ENCODE data around the gene POTEH. TPM values are rescaled to one million over a fixed set of nuclear protein-coding genes. Genes with fewer than 3 reads are reported as not detected.
A peak's percentile ranks its signal among the peaks of the same experiment; 100 is the strongest.
"Not testable (repeated sequence)": the region's sequence is repeated elsewhere in the genome, so short reads cannot be mapped to it uniquely, and the experiment has no call there.

The POTEH gene
- total RNA-seq, 1 experiment from 2014 or later, result not detected

DNA sequence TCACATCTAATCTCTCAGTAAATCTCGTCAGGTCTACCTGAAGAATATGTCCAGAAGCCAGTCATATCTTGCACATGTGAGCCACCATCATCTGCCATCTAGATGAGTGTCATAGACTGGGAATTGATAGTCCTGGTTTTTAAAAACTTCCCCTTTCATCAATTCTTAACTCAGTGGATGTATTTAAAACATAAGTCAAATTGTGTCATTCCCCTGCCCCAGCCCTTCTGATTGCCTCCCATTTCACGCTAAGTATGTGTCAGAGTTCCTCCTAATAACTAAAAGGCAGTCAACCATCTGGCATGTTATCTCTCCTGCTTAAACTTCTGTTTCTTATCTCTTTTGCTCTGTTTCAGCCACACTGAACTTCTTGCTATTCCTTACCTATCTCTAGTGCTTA lies 24.3 kb downstream of the POTEH start:
- not testable (repeated sequence) for H3K4me3 ChIP-seq (ENCODE audit: low read length); H3K9me2 ChIP-seq (replicated peaks; ENCODE audit: insufficient read depth, low read length); H3K9ac ChIP-seq (ENCODE audit: low read length); H3K4me2 ChIP-seq (ENCODE audit: low read depth, low read length, poor library complexity, severe bottlenecking); H2AFZ ChIP-seq (ENCODE audit: low read length); H4K20me1 ChIP-seq (ENCODE audit: insufficient read depth, low read depth, low read length); H3K36me3 ChIP-seq (ENCODE audit: insufficient read depth, low read length); H3K27me3 ChIP-seq (ENCODE audit: low read length); H3K27ac ChIP-seq (ENCODE audit: low read length); H3K79me2 ChIP-seq (ENCODE audit: low read length); H3K4me1 ChIP-seq (ENCODE audit: low read length); DNase-seq; H3K9me3 ChIP-seq (ENCODE audit: low read length)

GRCh38 chr22:15721884-15722283 lies 32.1 kb downstream of the POTEH start:
- not testable (repeated sequence) for H3K9me3 ChIP-seq (ENCODE audit: low read length); H3K9ac ChIP-seq (ENCODE audit: low read length); H3K9me2 ChIP-seq (replicated peaks; ENCODE audit: insufficient read depth, low read length); H3K27me3 ChIP-seq (ENCODE audit: low read length); H2AFZ ChIP-seq (ENCODE audit: low read length); DNase-seq; H3K4me3 ChIP-seq (ENCODE audit: low read length); H3K4me1 ChIP-seq (ENCODE audit: low read length); H3K27ac ChIP-seq (ENCODE audit: low read length); H3K79me2 ChIP-seq (ENCODE audit: low read length); H3K36me3 ChIP-seq (ENCODE audit: insufficient read depth, low read length); H3K4me2 ChIP-seq (ENCODE audit: low read depth, low read length, poor library complexity, severe bottlenecking); H4K20me1 ChIP-seq (ENCODE audit: insufficient read depth, low read depth, low read length)

- not testable (repeated sequence) for H3K27me3 ChIP-seq (ENCODE audit: low read length); H3K4me3 ChIP-seq (ENCODE audit: low read length); H3K4me1 ChIP-seq (ENCODE audit: low read length); H2AFZ ChIP-seq (ENCODE audit: low read length); H3K9ac ChIP-seq (ENCODE audit: low read length); H3K36me3 ChIP-seq (ENCODE audit: insufficient read depth, low read length); H3K9me2 ChIP-seq (replicated peaks; ENCODE audit: insufficient read depth, low read length); H3K27ac ChIP-seq (ENCODE audit: low read length); H3K79me2 ChIP-seq (ENCODE audit: low read length); H4K20me1 ChIP-seq (ENCODE audit: insufficient read depth, low read depth, low read length); H3K4me2 ChIP-seq (ENCODE audit: low read depth, low read length, poor library complexity, severe bottlenecking); H3K9me3 ChIP-seq (ENCODE audit: low read length)
- peak; percentile 17 for DNase-seq
Observed at GRCh38 chr22:15729209-15729917, 39.5 kb downstream of the POTEH start.

DNA sequence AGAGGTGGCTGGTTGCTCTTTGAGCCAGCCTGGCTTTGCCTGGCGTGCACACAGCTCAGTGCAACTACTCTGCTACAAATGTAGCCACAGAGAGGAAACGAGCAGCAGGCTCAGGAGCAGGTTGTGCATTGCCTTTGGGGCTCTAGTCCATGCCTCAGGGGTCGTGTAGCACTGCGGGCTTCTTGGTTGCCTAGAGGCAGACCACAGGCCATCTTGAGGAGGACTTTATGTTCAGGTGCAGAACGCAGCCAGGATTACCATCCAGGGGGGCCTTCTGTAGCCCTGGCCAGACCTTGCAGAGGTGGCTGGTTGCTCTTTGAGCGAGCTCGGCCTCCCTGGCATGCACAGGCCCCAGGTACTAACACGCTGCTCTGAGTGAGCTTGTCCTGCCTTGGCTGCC lies 41.2 kb downstream of the POTEH start:
- H3K36me3 ChIP-seq (ENCODE audit: insufficient read depth, low read length); H3K9ac ChIP-seq (ENCODE audit: low read length); H3K9me2 ChIP-seq (replicated peaks; ENCODE audit: insufficient read depth, low read length); H4K20me1 ChIP-seq (ENCODE audit: insufficient read depth, low read depth, low read length); H2AFZ ChIP-seq (ENCODE audit: low read length); DNase-seq; H3K4me1 ChIP-seq (ENCODE audit: low read length); H3K27me3 ChIP-seq (ENCODE audit: low read length); H3K27ac ChIP-seq (ENCODE audit: low read length); H3K4me2 ChIP-seq (ENCODE audit: low read depth, low read length, poor library complexity, severe bottlenecking); H3K4me3 ChIP-seq (ENCODE audit: low read length); H3K79me2 ChIP-seq (ENCODE audit: low read length); H3K9me3 ChIP-seq (ENCODE audit: low read length): not testable (repeated sequence)

GRCh38 chr22:15734411-15734810 lies 44.6 kb downstream of the POTEH start:
- not testable (repeated sequence) for H2AFZ ChIP-seq (ENCODE audit: low read length); H3K9ac ChIP-seq (ENCODE audit: low read length); H3K4me3 ChIP-seq (ENCODE audit: low read length); H3K79me2 ChIP-seq (ENCODE audit: low read length); H4K20me1 ChIP-seq (ENCODE audit: insufficient read depth, low read depth, low read length); H3K4me2 ChIP-seq (ENCODE audit: low read depth, low read length, poor library complexity, severe bottlenecking); H3K27ac ChIP-seq (ENCODE audit: low read length); DNase-seq; H3K27me3 ChIP-seq (ENCODE audit: low read length); H3K9me3 ChIP-seq (ENCODE audit: low read length); H3K9me2 ChIP-seq (replicated peaks; ENCODE audit: insufficient read depth, low read length); H3K4me1 ChIP-seq (ENCODE audit: low read length); H3K36me3 ChIP-seq (ENCODE audit: insufficient read depth, low read length)

- peak; percentile 17 for DNase-seq
- H3K9me2 ChIP-seq (replicated peaks; ENCODE audit: insufficient read depth, low read length); H3K4me3 ChIP-seq (ENCODE audit: low read length); H2AFZ ChIP-seq (ENCODE audit: low read length); H3K4me1 ChIP-seq (ENCODE audit: low read length); H3K27me3 ChIP-seq (ENCODE audit: low read length); H3K9me3 ChIP-seq (ENCODE audit: low read length); H4K20me1 ChIP-seq (ENCODE audit: insufficient read depth, low read depth, low read length); H3K27ac ChIP-seq (ENCODE audit: low read length); H3K4me2 ChIP-seq (ENCODE audit: low read depth, low read length, poor library complexity, severe bottlenecking); H3K9ac ChIP-seq (ENCODE audit: low read length); H3K36me3 ChIP-seq (ENCODE audit: insufficient read depth, low read length); H3K79me2 ChIP-seq (ENCODE audit: low read length): not testable (repeated sequence)
Observed at GRCh38 chr22:15738157-15738908, 48.5 kb downstream of the POTEH start.

GRCh38 chr22:15738909-15739391 lies 49.1 kb downstream of the POTEH start:
- DNase-seq; H4K20me1 ChIP-seq (ENCODE audit: insufficient read depth, low read depth, low read length): not testable (repeated sequence)

DNA sequence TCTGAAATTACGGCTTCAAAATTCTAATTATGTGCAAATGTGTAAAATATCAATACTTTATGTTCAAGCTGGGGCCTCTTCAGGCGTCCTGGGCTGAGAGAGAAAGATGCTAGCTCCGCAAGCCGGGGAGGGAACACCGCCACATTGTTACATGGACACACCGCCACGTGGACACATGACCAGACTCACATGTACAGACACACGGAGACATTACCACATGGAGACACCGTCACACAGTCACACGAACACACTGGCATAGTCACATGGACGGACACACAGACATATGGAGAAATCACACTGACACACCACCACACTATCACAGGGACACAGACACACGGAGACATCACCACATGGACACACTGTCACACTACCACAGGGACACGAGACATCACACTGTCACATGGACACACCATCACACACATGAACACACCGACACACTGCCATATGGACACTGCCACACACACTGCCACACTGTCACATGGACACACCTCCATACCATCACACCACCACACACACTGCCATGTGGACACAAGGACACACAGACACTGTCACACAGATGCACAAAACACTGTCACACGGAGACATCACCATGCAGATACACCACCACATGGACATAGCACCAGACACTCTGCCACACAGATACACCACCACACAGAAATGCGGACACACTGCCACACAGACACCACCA lies 58.0 kb downstream of the POTEH start:
- H2AFZ ChIP-seq (ENCODE audit: low read length); H3K36me3 ChIP-seq (ENCODE audit: insufficient read depth, low read length); H3K9me3 ChIP-seq (ENCODE audit: low read length); H3K4me1 ChIP-seq (ENCODE audit: low read length); H3K27ac ChIP-seq (ENCODE audit: low read length); H3K9ac ChIP-seq (ENCODE audit: low read length); H3K27me3 ChIP-seq (ENCODE audit: low read length); H3K4me3 ChIP-seq (ENCODE audit: low read length); H3K79me2 ChIP-seq (ENCODE audit: low read length); H4K20me1 ChIP-seq (ENCODE audit: insufficient read depth, low read depth, low read length); H3K9me2 ChIP-seq (replicated peaks; ENCODE audit: insufficient read depth, low read length); H3K4me2 ChIP-seq (ENCODE audit: low read depth, low read length, poor library complexity, severe bottlenecking): not testable (repeated sequence)
- DNase-seq, result peak; percentile 14

More at GRCh38 chr22:15738909-15739391, 49.1 kb downstream of the POTEH start:
- H2AFZ ChIP-seq (ENCODE audit: low read length); H3K79me2 ChIP-seq (ENCODE audit: low read length); H3K27ac ChIP-seq (ENCODE audit: low read length); H3K27me3 ChIP-seq (ENCODE audit: low read length); H3K36me3 ChIP-seq (ENCODE audit: insufficient read depth, low read length); H3K9ac ChIP-seq (ENCODE audit: low read length); H3K4me1 ChIP-seq (ENCODE audit: low read length); H3K4me2 ChIP-seq (ENCODE audit: low read depth, low read length, poor library complexity, severe bottlenecking); H3K9me3 ChIP-seq (ENCODE audit: low read length); H3K4me3 ChIP-seq (ENCODE audit: low read length); H3K9me2 ChIP-seq (replicated peaks; ENCODE audit: insufficient read depth, low read length): not testable (repeated sequence)
